IPS DF 19.7 (cell line): ENCODE data around the gene CNOT6L.
"Not testable (repeated sequence)": the region's sequence is repeated elsewhere in the genome, so short reads cannot be mapped to it uniquely, and the experiment has no call there.

Source experiments
- DNase-seq: peaks from one replicate; pipeline ENCODE4 v3.0.0-alpha.2; 2013; ENCODE audit warnings: low read depth, low spot score

Gene CNOT6L

DNA sequence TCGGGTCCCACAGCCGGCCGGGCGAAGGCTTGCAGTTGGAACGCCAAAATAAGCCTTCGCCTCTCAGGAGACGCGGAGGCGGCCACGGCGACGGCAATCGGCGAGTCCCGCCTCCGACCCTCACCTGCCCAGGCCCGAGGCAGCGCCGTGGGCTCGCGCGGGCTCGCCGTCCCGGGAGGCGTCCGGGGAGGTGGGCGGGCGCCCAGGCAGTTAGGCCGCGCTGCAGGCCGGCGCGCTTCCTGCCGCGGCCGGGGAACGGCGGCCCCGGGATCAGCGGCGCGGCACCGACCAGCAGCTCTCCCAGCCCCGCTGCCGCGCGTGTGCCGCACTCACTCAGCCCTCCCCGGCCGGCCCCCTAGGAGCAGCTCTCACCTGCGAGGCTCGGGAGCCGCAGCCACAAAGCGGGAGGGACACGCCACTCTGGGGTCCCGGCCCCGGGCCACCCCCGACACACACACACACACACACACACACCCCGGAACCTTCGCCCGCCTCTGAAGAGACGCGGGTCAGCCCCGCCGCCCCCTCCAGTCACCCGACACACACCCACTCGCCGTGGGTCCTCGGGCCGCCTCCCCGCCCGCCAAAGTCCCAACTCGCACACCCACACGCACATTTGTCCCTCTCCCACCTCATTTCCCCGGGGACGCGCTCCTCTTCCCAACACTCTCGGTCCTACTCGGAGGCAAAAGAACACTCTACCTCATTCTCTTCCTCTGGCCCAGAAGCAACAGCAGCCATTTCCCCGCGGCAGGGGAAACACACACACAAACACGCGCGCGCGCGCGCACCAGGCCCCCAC is at the start of gene CNOT6L:
Gene CNOT6L, minus strand, starts transcription at position 767 of the 802 bp plus-strand sequence. Its CDS starts 60 bp downstream, at position 707.
- no peak for DNase-seq

DNA sequence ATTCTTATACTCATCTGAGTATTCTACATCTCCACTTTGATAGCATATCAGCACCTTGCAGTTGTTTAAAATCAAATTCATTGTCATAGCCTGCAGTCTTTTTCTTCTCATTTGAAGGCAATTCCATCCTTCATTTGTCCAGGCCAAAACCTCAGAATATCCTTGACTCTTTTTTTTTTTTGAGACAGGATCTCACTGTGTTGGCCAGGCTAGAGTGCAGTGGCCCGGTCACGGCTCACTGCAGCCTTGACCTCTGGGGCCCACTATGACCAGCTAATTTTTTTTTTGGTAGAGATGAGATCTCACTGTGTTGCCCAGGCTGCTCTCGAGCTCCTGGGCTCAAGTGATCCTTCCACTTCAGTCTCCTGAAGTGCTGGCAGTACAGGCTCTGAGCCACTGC is 46.1 kb upstream of the CNOT6L start:
- no peak for DNase-seq

DNA sequence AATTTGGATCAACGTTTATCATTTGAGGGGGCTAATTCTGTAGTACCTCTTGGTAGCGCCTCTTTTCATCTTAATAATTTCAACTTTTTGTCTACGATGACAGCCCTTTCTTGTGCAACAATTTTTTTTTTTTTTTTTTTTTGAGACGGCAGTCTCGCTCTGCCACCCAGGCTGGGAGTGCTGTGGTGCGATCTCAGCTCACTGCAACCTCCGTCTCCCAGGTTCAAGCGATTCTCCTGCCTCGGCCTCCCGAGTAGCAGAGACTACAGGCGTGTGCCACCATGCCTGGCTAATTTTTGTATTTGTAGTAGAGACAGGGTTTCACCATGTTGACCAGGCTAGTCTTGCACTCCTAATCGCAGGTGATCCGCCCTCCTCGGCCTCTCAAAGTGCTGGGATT is 44.2 kb upstream of the CNOT6L start:
- DNase-seq, result not testable (repeated sequence)

DNA sequence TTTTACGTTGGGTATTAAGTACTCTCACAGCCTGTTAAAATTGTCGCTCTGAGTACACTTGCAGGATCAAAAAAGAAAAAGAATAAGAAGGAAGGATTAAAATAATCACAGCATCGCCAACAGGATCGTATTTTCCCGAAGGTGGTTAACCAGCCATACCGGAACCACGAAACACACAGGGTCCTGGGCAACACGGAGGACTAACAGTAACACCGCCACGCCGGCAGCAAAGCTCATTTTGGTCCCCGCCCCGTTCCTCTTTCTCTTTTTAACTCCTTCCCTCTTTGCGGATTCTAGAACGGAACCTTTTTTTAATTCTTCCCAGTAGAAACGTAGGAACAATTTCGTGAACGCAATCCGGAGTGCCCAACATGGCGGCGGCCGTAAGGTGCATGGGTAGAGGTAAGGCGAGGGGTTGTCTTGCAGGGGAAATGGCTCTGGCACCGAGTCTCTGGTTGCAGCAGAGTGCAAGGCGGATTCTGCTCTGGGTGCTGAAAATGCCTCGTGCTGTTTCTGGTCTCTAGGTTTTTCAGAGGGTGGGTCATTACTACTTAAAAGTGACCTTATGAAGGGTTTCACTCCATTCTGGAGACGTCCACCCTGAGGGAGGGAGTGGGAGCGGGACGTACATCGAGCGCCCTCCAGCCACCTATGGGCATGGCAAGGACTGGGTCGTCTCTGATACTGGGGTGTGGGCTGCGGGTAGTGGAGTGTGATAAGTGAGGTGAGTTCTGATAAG is 43.5 kb upstream of the CNOT6L start, which contains the start of gene MRPL1:
Gene MRPL1, plus strand, starts transcription at position 353 of the 739 bp plus-strand sequence. Its CDS starts 19 bp downstream, at position 372.
- DNase-seq, result peak; percentile 73

DNA sequence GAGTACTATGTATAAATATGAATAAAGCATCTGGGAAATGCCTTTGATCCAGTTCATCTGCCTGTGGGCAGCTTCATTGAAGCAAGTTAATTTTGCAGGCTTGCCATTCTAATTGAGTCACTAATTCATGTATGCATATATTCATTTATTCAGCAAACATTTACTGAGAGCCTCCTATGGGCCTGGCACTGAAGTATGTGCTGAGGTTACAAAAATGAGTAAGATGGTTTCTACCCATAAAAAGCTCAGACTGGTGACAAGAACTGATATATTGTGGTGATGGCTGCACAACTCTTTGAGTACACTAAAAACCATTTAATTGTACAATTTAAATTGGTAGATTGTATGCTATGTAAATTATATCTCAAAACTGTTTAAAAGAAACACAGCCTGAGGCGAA is 42.3 kb upstream of the CNOT6L start:
- no peak for DNase-seq

DNA sequence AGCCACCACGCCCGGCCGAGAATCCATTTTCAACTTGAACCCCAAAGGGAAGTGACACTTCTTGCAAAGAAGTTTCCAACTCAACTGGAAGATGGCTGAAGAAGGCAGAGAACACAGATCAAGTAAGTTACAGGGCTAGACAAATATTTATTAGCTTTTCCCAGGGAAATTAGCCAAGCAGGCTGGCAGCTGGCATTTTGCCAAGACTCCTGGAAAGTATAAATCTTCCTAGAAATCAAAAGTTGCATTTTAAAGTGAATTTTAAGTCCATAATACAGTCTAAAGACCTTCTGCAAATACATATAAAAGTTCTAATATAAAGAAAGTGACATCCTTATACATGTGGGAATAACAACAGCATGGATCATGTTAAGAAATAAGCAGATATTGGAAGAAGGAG is 40.1 kb upstream of the CNOT6L start:
- DNase-seq, result no peak

DNA sequence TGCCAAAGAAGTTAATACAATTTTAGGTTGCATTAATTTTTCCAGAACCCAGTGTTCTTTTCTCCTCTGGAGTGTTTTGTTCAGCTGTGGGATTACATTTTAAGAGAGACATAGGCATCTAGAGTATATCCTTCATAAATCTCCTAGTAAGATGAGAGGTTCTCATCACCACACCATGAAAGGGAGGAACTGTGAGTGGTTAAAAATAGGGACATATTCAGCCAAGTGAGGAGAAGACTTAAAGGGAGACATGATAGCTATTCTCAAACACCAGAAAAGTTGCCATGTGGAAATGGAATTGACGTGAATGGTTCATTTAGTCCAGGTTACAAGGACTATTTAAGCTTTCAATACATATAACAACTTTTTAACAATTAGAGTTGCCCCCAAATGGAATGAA is 37.0 kb upstream of the CNOT6L start:
- no peak for DNase-seq

DNA sequence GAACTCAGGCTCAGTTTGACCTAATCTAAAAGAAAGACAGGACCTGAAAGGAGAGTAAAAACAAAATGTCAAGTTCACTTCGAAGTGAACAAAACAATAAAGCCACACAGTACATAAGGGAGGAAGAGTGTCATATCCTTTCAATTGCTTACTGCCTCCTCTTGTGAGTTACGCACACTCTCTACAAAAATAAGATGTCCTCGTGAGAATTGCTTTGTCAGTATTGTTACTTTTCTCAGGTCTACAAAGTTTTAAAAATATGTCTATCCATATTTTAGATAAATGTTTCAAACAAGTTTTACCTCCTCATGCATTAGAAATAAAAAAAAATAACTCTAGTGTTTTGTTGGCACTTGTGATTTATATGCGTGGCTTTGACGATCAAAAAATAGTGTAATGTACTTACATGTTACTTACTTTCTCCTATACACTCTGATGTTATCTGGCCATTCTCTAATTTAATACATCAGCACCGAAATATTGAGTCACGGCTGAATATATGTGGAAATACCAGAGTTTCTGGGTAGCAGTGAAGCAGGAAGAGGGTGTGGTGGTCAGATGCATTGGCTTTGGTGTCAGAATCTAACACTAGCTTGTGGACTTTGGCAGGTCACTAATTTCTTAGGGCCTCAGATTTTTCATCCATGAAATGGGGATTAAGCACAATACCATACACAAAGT is 35.4 kb upstream of the CNOT6L start:
- no peak for DNase-seq

DNA sequence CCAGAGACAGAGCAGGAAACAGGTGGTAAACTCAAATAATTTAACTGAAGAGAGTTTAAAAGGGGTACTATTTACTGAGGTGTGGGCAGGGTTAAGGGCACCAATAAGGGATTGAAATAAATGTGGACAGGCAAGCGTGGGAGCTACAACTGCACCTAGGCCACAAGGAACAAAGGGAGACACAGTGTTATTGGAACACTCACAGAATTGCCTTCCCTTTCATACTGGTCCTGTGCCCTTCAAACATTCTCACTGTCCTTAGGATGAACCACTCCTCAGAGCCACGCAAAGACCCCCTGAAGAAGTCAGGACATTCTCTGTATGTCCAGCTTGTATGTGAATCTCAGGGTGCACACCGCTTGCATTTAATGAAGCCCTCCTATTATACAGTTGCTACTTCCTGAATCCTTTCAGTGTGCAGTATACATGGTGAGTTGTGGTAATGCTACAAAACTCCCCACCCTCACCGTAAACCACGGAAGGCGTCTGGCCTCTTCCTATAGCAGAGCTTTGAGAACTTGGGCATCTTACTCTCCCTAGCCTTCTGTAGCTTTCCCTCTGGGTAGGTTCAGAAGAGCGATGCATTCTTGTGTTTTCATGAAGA is 33.8 kb upstream of the CNOT6L start:
- DNase-seq, result no peak

DNA sequence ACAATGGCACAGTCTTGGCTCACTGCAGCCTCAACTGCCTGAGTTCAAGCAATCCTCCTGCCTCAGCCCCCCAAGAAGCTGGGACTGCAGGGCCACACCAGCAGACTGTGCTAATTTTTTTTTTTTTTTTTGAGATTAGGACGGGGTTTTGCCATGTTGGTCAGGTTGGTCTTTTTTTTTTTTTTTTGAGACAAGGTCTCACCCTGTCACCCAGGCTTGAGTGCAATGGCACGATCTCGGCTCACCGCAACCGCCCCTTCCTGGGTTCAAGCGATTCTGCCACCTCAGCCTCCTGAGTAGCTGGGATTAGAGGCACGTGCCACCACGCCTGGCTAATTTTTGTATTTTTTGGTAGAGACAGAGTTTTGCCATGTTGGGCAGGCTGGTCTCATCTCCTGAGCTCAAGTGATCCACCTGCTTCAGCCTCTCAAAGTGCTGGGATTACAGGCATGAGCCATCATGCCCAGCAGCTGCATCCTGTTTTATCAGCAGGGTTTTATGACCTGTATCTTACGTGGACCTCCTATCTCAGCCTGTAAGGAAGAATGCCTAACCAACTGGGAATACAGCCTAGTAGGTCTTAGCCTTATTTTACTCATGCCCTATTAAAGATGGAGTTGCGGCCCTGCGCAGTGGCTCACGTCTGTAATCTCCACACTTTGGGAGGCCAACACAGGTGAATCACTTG is 30.3 kb upstream of the CNOT6L start:
- DNase-seq, result no peak

DNA sequence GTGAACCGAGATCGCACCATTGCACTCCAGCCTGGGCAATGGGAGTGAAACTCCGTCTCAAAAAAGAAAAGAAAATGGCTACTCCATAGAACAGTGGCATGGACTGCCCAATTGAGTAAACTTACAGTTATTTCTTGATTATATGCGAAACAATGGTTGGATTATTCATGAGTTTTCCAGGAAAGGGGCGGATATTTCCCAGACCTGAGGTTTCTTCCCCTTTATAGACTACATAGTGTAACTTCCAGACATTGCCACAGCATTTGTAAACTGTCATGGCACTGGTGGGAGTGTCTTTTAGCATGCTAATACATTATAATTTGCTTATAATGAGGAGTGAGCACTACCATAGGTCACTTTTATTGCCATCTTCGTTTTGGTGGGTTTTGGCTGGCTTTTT is 29.3 kb upstream of the CNOT6L start:
- DNase-seq, result no peak

DNA sequence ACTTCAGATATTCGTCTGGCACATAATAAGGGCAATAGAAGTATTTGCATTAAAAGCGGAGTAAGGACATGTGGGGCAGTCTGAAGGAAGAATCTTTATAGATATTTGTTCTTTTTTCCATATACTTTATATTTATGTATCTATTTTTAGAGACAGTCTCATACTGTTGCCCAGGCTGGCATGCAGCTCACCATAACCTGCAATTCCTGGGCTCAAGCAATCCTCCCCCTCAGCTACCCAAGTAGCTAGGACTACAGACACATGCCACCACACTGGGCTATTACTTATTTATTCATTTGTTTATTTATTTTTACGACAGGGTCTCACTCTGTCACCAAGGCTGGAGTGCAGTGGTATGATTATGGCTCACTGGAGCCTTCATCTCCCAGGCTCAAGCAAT is 26.8 kb upstream of the CNOT6L start:
- no peak for DNase-seq

DNA sequence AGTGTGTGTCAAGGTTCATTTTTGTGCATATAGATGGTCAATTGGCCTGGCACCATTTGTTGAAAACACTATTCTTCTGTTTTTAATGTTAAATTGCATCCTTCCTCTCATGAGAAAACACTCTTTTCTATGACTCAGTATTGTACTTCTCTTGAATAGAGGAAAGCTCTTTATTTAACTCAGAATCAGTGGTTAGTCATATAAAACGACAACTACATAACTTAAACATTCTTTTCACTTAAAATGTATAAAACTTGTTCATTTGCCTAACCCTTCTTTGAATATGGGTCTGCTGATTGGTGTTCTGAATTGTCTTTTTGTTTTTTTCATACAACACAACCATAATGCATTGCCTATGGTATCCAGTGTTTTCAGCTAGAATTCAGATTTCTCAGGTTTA is 26.2 kb upstream of the CNOT6L start:
- DNase-seq, result no peak

DNA sequence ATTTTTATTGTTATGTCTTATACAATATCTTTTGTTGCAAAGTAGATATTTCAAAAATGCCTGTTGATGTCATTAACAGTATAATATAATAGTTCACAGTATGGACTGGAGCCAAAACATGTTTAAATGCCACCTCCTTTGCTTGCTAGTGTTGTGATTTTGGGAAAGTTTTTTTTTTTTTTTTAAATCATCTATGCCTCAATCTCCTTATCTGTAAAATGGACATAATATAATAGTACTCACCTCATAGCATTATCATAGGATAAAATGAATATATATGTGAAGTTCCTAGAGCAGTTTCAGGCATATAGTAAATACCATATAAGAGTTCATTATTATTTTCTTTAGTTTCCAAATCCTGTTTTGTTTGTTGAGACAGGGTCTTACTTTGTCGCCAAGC is 25.2 kb upstream of the CNOT6L start:
- no peak for DNase-seq

DNA sequence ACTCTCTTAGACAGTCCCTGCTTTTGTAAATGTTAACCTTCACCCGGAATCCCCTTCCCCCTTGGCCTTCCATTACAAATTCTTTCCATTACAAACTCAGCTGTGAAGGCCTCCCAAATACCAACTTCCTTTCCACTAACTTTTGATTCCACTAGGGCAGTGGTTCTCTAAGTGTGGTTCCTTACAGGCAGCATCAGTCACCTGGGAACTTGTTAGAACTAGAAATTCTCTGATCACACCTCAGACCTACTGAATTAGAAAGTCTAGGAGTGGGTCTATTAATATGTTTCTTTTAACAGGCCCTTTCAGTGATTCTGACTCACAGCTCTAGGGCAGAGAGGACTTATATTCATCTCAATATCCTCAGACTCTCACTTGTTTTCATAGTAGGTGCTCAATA is 24.5 kb upstream of the CNOT6L start:
- no peak for DNase-seq

DNA sequence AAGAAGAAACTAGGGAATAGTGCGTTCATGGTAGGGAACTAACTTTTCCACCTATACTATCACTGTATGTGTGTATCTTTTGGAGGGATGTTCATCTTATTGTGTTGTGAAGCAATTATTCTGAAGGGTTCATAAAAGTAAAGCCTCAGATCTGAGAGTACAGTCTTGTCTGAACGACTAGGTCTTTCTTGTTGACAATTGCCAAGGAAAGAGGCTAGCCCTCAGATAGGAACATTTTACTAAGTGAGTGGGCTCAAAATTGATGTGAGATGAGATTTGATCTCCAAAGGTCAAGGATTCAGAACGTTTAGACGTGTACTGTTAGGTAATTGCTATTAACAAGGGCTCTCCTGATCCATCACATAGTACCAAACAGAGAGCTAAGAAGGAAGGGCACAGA is 15.2 kb upstream of the CNOT6L start:
- no peak for DNase-seq

DNA sequence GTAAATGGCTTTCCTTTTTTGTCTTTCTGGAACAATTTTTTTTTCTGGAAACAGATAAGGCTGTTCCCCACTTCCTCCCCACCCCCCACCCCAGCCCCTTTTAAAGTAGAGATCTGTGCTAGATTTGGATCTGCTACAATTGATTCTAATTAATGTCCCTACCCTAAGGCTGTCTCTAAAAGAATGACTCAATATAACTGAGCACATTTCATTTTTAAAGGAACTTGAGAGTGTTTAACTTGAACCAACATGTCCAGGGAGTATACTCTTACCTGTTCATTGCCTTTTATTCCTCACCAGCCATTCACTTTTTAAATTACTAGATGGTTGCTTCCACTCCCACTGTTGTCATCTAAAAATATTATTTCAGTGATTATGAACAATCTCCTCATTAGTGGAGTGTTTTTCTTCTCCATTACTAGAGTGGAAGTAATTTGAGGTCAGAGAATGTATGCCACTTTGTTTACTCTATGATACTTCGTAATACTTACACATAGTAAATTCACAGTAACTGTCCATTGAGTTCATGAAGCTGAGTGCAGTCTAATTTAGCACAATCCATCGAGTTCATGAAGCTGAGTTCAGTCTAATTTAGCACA is 14.1 kb upstream of the CNOT6L start:
- DNase-seq, result no peak

DNA sequence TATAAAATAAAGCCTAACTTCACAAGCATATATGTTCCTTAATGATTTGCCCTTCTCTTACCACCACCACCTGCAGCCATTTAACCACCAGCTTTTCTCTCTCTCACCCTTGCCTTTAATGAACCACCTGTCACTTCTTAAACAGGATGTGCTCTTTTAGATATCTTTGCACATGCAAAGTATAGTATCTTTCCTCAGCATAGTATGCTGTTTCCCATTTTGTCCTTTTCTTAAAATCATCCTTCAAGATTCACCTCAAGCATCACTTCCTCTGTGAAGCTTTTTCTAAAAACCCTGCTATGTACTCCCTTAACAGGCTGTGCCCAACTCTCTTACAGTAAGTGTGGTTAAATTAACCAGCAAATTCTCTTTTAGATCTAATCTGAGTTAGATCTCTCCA is 8.2 kb upstream of the CNOT6L start:
- no peak for DNase-seq

DNA sequence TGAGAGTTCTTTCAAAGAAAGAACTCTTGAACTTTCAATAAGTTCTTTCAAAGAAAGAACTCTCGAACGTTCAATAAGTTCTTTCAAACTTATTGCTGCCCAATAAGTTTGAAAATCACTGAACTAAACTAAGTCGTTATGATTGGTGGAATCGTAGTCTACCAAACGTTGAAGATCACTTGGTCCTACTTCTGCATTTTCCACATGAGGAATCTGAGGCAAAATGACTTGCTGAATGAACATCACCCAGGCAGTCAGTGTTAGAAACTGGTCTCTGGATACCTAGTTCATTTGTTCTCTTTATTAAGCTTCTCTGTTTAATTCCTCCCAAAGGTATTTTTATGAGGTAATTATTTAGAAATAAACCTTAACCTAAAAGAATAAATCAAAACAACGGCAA is 7.1 kb upstream of the CNOT6L start:
- DNase-seq, result no peak

DNA sequence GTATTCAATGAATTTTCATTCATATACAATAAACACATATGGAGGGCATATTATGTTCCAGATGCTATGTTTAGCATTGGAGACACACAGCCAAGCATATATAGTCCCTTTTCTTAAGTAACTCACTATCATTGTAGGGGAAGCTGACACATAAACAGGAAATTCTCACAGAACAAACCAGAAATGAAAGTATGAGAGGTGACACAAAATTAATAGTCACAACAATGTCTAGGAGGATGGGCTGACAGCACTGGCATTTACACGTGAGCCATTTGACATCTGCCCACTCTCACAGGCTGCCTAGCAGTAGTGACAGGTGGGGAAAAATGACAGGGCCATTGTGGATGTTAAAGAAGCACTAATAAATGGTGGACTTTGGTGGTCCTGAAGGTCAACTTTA is 2.6 kb upstream of the CNOT6L start:
- DNase-seq, result no peak
